Trophoblast cell (in vitro differentiated cells and primary cell): ENCODE measurements around the gene PLA2G4A.

Experiments used
- DNase-seq, 2 donors: peaks; one replicate each; pipeline ENCODE4 v3.0.0-alpha.2; 2016
- H2AFZ ChIP-seq: 2 replicates; pipeline ENCODE4 v1.6.1; 2013; ENCODE audit warnings: low read length, moderate library complexity, mild to moderate bottlenecking; ENCODE audit not compliant: insufficient read depth, poor library complexity
- H2AK5ac ChIP-seq: 2 replicates; pipeline ENCODE4 v1.6.1; 2013; ENCODE audit warnings: mild to moderate bottlenecking, low read length
- H2BK120ac ChIP-seq: 2 replicates; pipeline ENCODE4 v1.6.1; 2013; ENCODE audit warnings: low read length, mild to moderate bottlenecking, moderate library complexity; ENCODE audit not compliant: insufficient read depth, poor library complexity
- H2BK12ac ChIP-seq: 2 replicates; pipeline ENCODE4 v1.6.1; 2013; ENCODE audit warnings: mild to moderate bottlenecking, low read length, moderate library complexity
- H2BK5ac ChIP-seq: 2 replicates; pipeline ENCODE4 v1.6.1; 2013; ENCODE audit warnings: low read length, low read depth, moderate library complexity, mild to moderate bottlenecking; ENCODE audit not compliant: poor library complexity
- H3K14ac ChIP-seq: 2 replicates; pipeline ENCODE4 v1.6.1; 2013; ENCODE audit warnings: mild to moderate bottlenecking, low read length
- H3K18ac ChIP-seq: 2 replicates; pipeline ENCODE4 v1.6.1; 2013; ENCODE audit warnings: mild to moderate bottlenecking, low read length
- H3K23ac ChIP-seq: 2 replicates; pipeline ENCODE4 v1.6.1; 2013; ENCODE audit warnings: low read length
- H3K27ac ChIP-seq: 2 replicates; pipeline ENCODE4 v1.5.1; 2013; ENCODE audit warnings: low read depth, mild to moderate bottlenecking, inconsistent platforms, low read length, moderate library complexity
- H3K27me3 ChIP-seq: 2 replicates; pipeline ENCODE4 v1.6.1; 2013; ENCODE audit warnings: inconsistent platforms, mild to moderate bottlenecking, low read length, moderate library complexity; ENCODE audit not compliant: insufficient read depth
- H3K36me3 ChIP-seq, 2 experiments: 1 replicate in 1 of 2; 2 replicates in 1 of 2; pipeline ENCODE4 v1.6.1; 2013; ENCODE audit warnings: low read length in 2 of 2, mild to moderate bottlenecking in 2 of 2, moderate library complexity in 1 of 2; ENCODE audit not compliant: insufficient read depth in 2 of 2, control insufficient read depth in 1 of 2
- H3K4ac ChIP-seq: 2 replicates; pipeline ENCODE4 v1.6.1; 2013; ENCODE audit warnings: low read depth, mild to moderate bottlenecking, low read length, moderate library complexity
- H3K4me1 ChIP-seq, 2 experiments: 1 replicate in 1 of 2; 2 replicates in 1 of 2; pipeline ENCODE4 v1.6.1; 2013; ENCODE audit warnings: low read length in 2 of 2, mild to moderate bottlenecking in 2 of 2, moderate library complexity in 1 of 2; ENCODE audit not compliant: insufficient read depth in 2 of 2, control insufficient read depth in 1 of 2
- H3K4me2 ChIP-seq: 2 replicates; pipeline ENCODE4 v1.6.1; 2013; ENCODE audit warnings: inconsistent platforms, mild to moderate bottlenecking, low read length, moderate library complexity
- H3K4me3 ChIP-seq: 2 replicates; pipeline ENCODE4 v1.5.1; 2013; ENCODE audit warnings: mild to moderate bottlenecking, low read depth, low read length, inconsistent platforms
- H3K79me1 ChIP-seq: one replicate; pipeline ENCODE4 v1.6.1; 2013; ENCODE audit warnings: low read length
- H3K79me2 ChIP-seq: 2 replicates; pipeline ENCODE4 v1.6.1; 2013; ENCODE audit warnings: low read length, mild to moderate bottlenecking; ENCODE audit not compliant: control insufficient read depth, insufficient read depth, poor library complexity
- H3K9ac ChIP-seq: 2 replicates; pipeline ENCODE4 v1.6.1; 2013; ENCODE audit warnings: mild to moderate bottlenecking, low read length
- H3K9me3 ChIP-seq: 2 replicates; pipeline ENCODE4 v1.6.1; 2013; ENCODE audit warnings: low read depth, mild to moderate bottlenecking, control low read depth, inconsistent platforms, low read length; ENCODE audit not compliant: insufficient read depth
- H4K12ac ChIP-seq: 2 replicates; pipeline ENCODE4 v1.6.1; 2013; ENCODE audit warnings: low read depth, mild to moderate bottlenecking, low read length, moderate library complexity
- H4K8ac ChIP-seq: 2 replicates; pipeline ENCODE4 v1.6.1; 2013; ENCODE audit warnings: low read depth, mild to moderate bottlenecking, low read length, moderate library complexity
- H4K91ac ChIP-seq: one replicate; pipeline ENCODE4 v1.6.1; 2013; ENCODE audit warnings: low read depth, mild to moderate bottlenecking, low read length, moderate library complexity
- WGBS: extraction: QIAGEN DNeasy Blood & Tissue Kit; methylation state at CpG from one replicate; pipeline ENCODE4 v1.1.7; 2013; ENCODE audit warnings: missing lambda C conversion rate; ENCODE audit not compliant: insufficient read length, insufficient coverage; ENCODE audit errors: extremely low coverage; 5-methylcytosine and 5-hydroxymethylcytosine counted together

Gene PLA2G4A

DNA sequence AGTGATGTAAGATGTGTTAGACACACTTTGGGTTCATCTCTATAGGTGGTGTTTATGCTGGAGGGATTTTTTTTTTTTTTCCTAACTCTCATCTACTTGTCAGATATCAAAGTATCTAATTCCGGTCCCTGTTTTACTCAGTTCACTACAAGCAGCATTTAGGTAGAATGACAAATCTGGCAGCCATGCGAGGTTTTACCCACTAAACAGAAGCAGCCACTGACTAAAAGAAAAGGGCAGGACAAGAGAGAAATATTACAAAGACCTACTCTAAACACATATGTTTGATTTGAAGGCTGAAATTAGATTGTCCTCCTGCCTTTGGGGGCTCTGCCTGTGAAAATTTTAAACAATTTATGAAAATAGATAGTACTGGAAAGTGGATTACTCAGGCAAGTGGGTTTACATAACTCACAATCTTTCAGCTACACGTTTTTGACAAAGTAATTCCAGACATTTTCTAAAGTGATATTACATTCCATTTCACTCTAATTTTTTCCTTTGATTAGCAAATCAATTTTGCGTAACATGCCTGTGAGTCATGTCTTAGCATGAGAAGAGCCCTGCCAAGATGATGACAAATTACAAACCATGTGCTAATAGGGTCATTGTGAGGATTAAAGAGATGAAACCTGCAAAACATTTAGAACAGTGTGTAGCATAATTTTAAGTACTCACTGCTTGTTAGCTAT lies 172.6 kb downstream of the PLA2G4A start:
- Histone ChIP-seq H3K4ac (no peak overlapping the region), H4K12ac (no peak overlapping the region), H3K18ac (no peak overlapping the region), H3K27ac (no peak overlapping the region), H3K36me3 (no peaks in the 10 kb centered on the region), H4K91ac (no peak overlapping the region), H3K4me2 (no peak overlapping the region), H4K8ac (no peak overlapping the region), H2AK5ac (no peak overlapping the region), H3K4me1 (no peaks in the 10 kb centered on the region), H2BK12ac (no peak overlapping the region), H2BK5ac (no peak overlapping the region), H3K4me3 (no peak overlapping the region), H2BK120ac (no peak overlapping the region), H3K23ac (no peak overlapping the region), H2AFZ (no peak overlapping the region), H3K79me1 (no peaks in the 10 kb centered on the region), H3K9ac (no peak overlapping the region), H3K27me3 (no peaks in the 10 kb centered on the region), H3K14ac (no peak overlapping the region), H3K9me3 (no peaks in the 10 kb centered on the region), H3K79me2 (no peaks in the 10 kb centered on the region)
- DNase-seq: peak; percentile 8 to 93
- WGBS: no CpG with 5 or more reads among the region's 4 CpGs

- Histone ChIP-seq H3K14ac (no peak overlapping the region), H2BK5ac (no peak overlapping the region), H4K8ac (no peak overlapping the region), H2AK5ac (no peak overlapping the region), H3K79me1 (no peaks in the 10 kb centered on the region), H2BK12ac (no peak overlapping the region), H2BK120ac (no peak overlapping the region), H4K91ac (no peak overlapping the region), H3K36me3 (no peaks in the 10 kb centered on the region), H2AFZ (no peak overlapping the region), H3K4me2 (no peak overlapping the region), H3K27me3 (no peaks in the 10 kb centered on the region), H3K27ac (no peak overlapping the region), H3K4me3 (no peak overlapping the region), H3K23ac (no peak overlapping the region), H3K4ac (no peak overlapping the region), H3K9ac (no peak overlapping the region), H3K4me1 (no peaks in the 10 kb centered on the region), H3K9me3 (peaks cover 1% of the 10 kb centered on the region), H3K18ac (no peak overlapping the region), H3K79me2 (no peaks in the 10 kb centered on the region), H4K12ac (no peak overlapping the region)
- DNase-seq: no peak
- WGBS: no CpG with 5 or more reads among the region's 8 CpGs
Observed at GRCh38 chr1:187003353-187003752, 174.6 kb downstream of the PLA2G4A start.

DNA sequence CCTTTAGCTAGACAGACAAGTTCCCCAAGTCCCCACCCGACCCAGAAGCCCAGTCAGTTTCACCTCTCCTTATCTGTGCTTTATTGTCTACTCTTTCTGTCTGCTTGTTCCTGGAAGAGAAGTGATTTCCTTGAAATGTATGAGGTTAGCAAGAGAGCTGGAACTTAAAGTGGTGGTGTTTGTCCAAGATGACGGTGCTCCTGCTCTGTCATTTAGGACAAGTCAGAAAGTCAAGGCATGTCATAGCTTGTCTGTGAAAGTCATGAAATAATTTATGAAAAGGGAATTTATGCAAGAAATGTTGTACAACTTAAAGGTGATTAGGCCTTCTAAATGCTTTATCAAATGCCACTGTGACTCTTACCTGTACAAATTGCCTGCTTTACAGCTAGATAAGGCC lies 178.1 kb downstream of the PLA2G4A start:
- Histone ChIP-seq H3K9me3 (peaks cover 1% of the 10 kb centered on the region), H3K27ac (no peak overlapping the region), H3K27me3 (no peaks in the 10 kb centered on the region), H3K4me3 (no peak overlapping the region), H2AFZ (no peak overlapping the region), H4K91ac (no peak overlapping the region), H3K79me1 (no peaks in the 10 kb centered on the region), H3K23ac (no peak overlapping the region), H3K4me2 (no peak overlapping the region), H2BK120ac (no peak overlapping the region), H3K79me2 (no peaks in the 10 kb centered on the region), H2AK5ac (no peak overlapping the region), H3K9ac (no peak overlapping the region), H3K36me3 (no peaks in the 10 kb centered on the region), H4K8ac (no peak overlapping the region), H3K4me1 (no peaks in the 10 kb centered on the region), H4K12ac (no peak overlapping the region), H3K18ac (no peak overlapping the region), H3K4ac (no peak overlapping the region), H2BK12ac (no peak overlapping the region), H3K14ac (no peak overlapping the region), H2BK5ac (no peak overlapping the region)
- DNase-seq: no peak
- WGBS: no CpG with 5 or more reads among the region's 2 CpGs

GRCh38 chr1:187009320-187009719 lies 180.6 kb downstream of the PLA2G4A start:
- H3K9me3 ChIP-seq: peaks cover 1% of the 10 kb centered on the region
- no peak overlapping the region for H3K4me3 ChIP-seq
- H4K91ac ChIP-seq: no peak overlapping the region
- H3K23ac ChIP-seq: no peak overlapping the region
- no peak overlapping the region for H3K4ac ChIP-seq
- no peak overlapping the region for H3K18ac ChIP-seq
- no peaks in the 10 kb centered on the region for H3K79me1 ChIP-seq
- DNase-seq: no peak
- H4K12ac ChIP-seq: no peak overlapping the region
- H3K4me1 ChIP-seq: no peaks in the 10 kb centered on the region
- no peak overlapping the region for H2BK12ac ChIP-seq
- H3K79me2 ChIP-seq: no peaks in the 10 kb centered on the region
- no peak overlapping the region for H2BK5ac ChIP-seq
- H3K4me2 ChIP-seq: no peak overlapping the region
- H3K27me3 ChIP-seq: no peaks in the 10 kb centered on the region
- H3K27ac ChIP-seq: no peak overlapping the region
- H3K14ac ChIP-seq: no peak overlapping the region
- WGBS: no CpG with 5 or more reads among the region's 2 CpGs
- H2BK120ac ChIP-seq: no peak overlapping the region
- H4K8ac ChIP-seq: no peak overlapping the region
- H3K9ac ChIP-seq: no peak overlapping the region
- no peak overlapping the region for H2AK5ac ChIP-seq
- no peak overlapping the region for H2AFZ ChIP-seq
- no peaks in the 10 kb centered on the region for H3K36me3 ChIP-seq
